HepG2 (cell line): ENCODE results near the gene NIN. TPM values are rescaled to one million over a fixed set of nuclear protein-coding genes. Genes with fewer than 3 reads are reported as not detected.

Experiments
- ATAC-seq: fragments of 200-7000 bp; cut with Tn5 transposase; 3 replicates; pipeline ENCODE4 v1.9.1; 2020; ENCODE audit warnings: mild to moderate bottlenecking, moderate library complexity
- BruUV-seq: library from RNA; stranded (reverse); fragments of 400-500 nt; replicated peaks from 2 replicates; lab custom pipeline; 2021; lab: Mats Ljungman, UMichigan
- CTCF ChIA-PET: fragments of 300-600 bp; formaldehyde crosslinking; extraction: SDS; loops from one replicate; lab custom pipeline; 2021; ENCODE audit warnings: low total read pairs, inconsistent platforms, low intra/inter-chr PET ratio; lab: Yijun Ruan, JAX
- POLR2A ChIA-PET: fragments of 350-600 bp; sonication (Branson Sonifier 250); formaldehyde crosslinking; loops from one replicate; lab custom pipeline; 2020; ENCODE audit warnings: antibody characterized with exemption, inconsistent platforms; lab: Yijun Ruan, JAX
- DNase-seq: peaks from one replicate; pipeline ENCODE4 v3.0.0-alpha.2; 2015; ENCODE audit warnings: low spot score
- FAIRE-seq: peaks from 3 replicates; lab custom pipeline; 2011; peaks lifted over from hg19 to GRCh38; lab: Jason Lieb, UNC
- H2AFZ ChIP-seq: one replicate; pipeline ENCODE4 v1.6.1; 2011; ENCODE audit warnings: low read length, inconsistent platforms
- H3K27ac ChIP-seq: fragments of 300-600 bp; 3 replicates; pipeline ENCODE4 v1.8.0; 2011; ENCODE audit warnings: mixed run types, mild to moderate bottlenecking, mixed read lengths, low read length, inconsistent platforms; ENCODE audit not compliant: insufficient read depth; ENCODE audit errors: extremely low read length
- H3K27me3 ChIP-seq, 2 experiments: fragments of 200-600 bp in 1 of 2; 2 replicates in 1 of 2; 3 replicates in 1 of 2; pipeline versions ENCODE4 v1.6.0 to v1.8.0; 2011; ENCODE audit warnings: low read length in 2 of 2, mild to moderate bottlenecking in 2 of 2, moderate library complexity in 2 of 2, inconsistent platforms in 1 of 2; ENCODE audit not compliant: insufficient read depth in 2 of 2, control insufficient read depth in 1 of 2
- H3K36me3 ChIP-seq, 2 experiments: fragments of 200-600 bp in 1 of 2; replicated peaks in 1 of 2; 2 replicates in 1 of 2; 3 replicates in 1 of 2; pipeline versions ENCODE4 v1.5.1 to v1.8.0; 2011; ENCODE audit warnings: low read length in 2 of 2, inconsistent platforms in 1 of 2; ENCODE audit not compliant: insufficient read depth in 2 of 2, control insufficient read depth in 1 of 2
- H3K4me1 ChIP-seq: 2 replicates; pipeline ENCODE4 v1.5.1; 2012; ENCODE audit warnings: low read length, inconsistent platforms; ENCODE audit not compliant: insufficient read depth
- H3K4me2 ChIP-seq: 2 replicates; pipeline ENCODE4 v1.6.0; 2011; ENCODE audit warnings: low read depth, low read length, inconsistent platforms
- H3K4me3 ChIP-seq, 3 experiments: fragments of 200-600 bp in 1 of 3; sonication (generic), shearing (Covaris generic) in 1 of 3; replicated peaks in 1 of 3; 2 replicates each; pipeline ENCODE4 v1.5.1; 2011 to 2016; ENCODE audit warnings: low read length in 3 of 3, inconsistent platforms in 2 of 3, low read depth in 2 of 3, mild to moderate bottlenecking in 2 of 3, control low read depth in 1 of 3, mixed read lengths in 1 of 3; ENCODE audit not compliant: insufficient read depth in 1 of 3
- H3K79me2 ChIP-seq: one replicate; pipeline ENCODE4 v1.6.1; 2011; ENCODE audit warnings: low read length, inconsistent platforms; ENCODE audit not compliant: insufficient read depth
- H3K9ac ChIP-seq: 2 replicates; pipeline ENCODE4 v1.6.0; 2011; ENCODE audit warnings: mild to moderate bottlenecking, low read depth, low read length, inconsistent platforms; ENCODE audit not compliant: insufficient read depth
- H3K9me3 ChIP-seq: 2 replicates; pipeline ENCODE4 v1.5.1; 2012; ENCODE audit warnings: mild to moderate bottlenecking, low read length
- H4K20me1 ChIP-seq: 2 replicates; pipeline ENCODE4 v1.6.0; 2011; ENCODE audit warnings: inconsistent platforms, mild to moderate bottlenecking, low read length, moderate library complexity; ENCODE audit not compliant: insufficient read depth
- CREBL2 ChIP-seq: sonication (generic); formaldehyde crosslinking; IDR thresholded peaks from 2 replicates; pipeline ENCODE4 v1.8.1; 2023; ENCODE audit warnings: missing genetic modification reagents, mild to moderate bottlenecking, borderline replicate concordance
- GATAD2A ChIP-seq: IDR thresholded peaks from 2 replicates; pipeline ENCODE4 v1.6.1; 2016
- LCORL ChIP-seq, 2 experiments: fragments of 450-650 bp in 1 of 2; sonication (generic) in 1 of 2; formaldehyde crosslinking in 1 of 2; IDR thresholded peaks; 2 replicates each; pipeline versions ENCODE4 v1.5.0 to v1.6.1; 2017 to 2020; ENCODE audit warnings: antibody characterized with exemption in 1 of 2, missing genetic modification reagents in 1 of 2
- MTA1 ChIP-seq: sonication (generic); formaldehyde crosslinking; IDR thresholded peaks from 2 replicates; pipeline ENCODE4 v1.4.0; 2020; ENCODE audit warnings: missing genetic modification reagents, mild to moderate bottlenecking, borderline replicate concordance
- MYPOP ChIP-seq: sonication (generic); formaldehyde crosslinking; IDR thresholded peaks from 2 replicates; pipeline ENCODE4 v1.8.1; 2023; ENCODE audit warnings: mild to moderate bottlenecking, moderate library complexity, missing genetic modification reagents
- NCOR1 ChIP-seq: fragments of 200-600 bp; sonication (generic); IDR thresholded peaks from 2 replicates; pipeline ENCODE4 v1.7.0; 2017; ENCODE audit warnings: antibody characterized with exemption, low read length, borderline replicate concordance
- ZBTB2 ChIP-seq: sonication (generic); formaldehyde crosslinking; IDR thresholded peaks from 2 replicates; pipeline ENCODE4 v1.8.0; 2022; ENCODE audit warnings: low read depth, missing genetic modification reagents
- ZFP90 ChIP-seq: sonication (generic); formaldehyde crosslinking; IDR thresholded peaks from 2 replicates; pipeline ENCODE4 v1.8.0; 2022; ENCODE audit warnings: missing genetic modification reagents, mild to moderate bottlenecking, inconsistent platforms, borderline replicate concordance
- ZMYM2 ChIP-seq: sonication (generic); formaldehyde crosslinking; IDR thresholded peaks from 2 replicates; pipeline ENCODE4 v1.8.0; 2022; ENCODE audit warnings: mild to moderate bottlenecking, missing genetic modification reagents
- ZNF496 ChIP-seq: sonication (generic); formaldehyde crosslinking; IDR thresholded peaks from 2 replicates; pipeline ENCODE4 v1.8.1; 2023; ENCODE audit warnings: mild to moderate bottlenecking, moderate library complexity, missing genetic modification reagents; ENCODE audit not compliant: insufficient replicate concordance
- ZNF513 ChIP-seq: sonication (generic); formaldehyde crosslinking; conservative IDR thresholded peaks from 2 replicates; pipeline ENCODE4 v1.5.0; 2020; ENCODE audit warnings: missing genetic modification reagents
- WGBS: methylation state at CpG from one replicate; pipeline ENCODE4 v1.1.6; 2017; ENCODE audit warnings: low lambda C conversion rate; 5-methylcytosine and 5-hydroxymethylcytosine counted together
- in situ Hi-C: cut with HindIII; loops from 2 replicates; pipeline ENCODE4 v1.10.0; 2017; ENCODE audit warnings: low pct_unique_long_range_greater_than_20kb; ENCODE audit not compliant: extremely low pct_ligation_motif_present
- intact Hi-C: fragments of 100-400 bp; cut with micrococcal nuclease; formaldehyde crosslinking; loops from one replicate; pipeline ENCODE4 v1.10.0; 2022; ENCODE audit not compliant: unreplicated experiment
- polyA plus RNA-seq, 8 experiments: library from polyadenylated mRNA; depleted of rRNA in 3 of 8; stranded (reverse) in 7 of 8; unstranded in 1 of 8; fragments of >200 nt; fragmentation: Illumina TruSeq in 4 of 8; extraction: Trizol in 4 of 8; gene quantifications; 2 replicates each; pipeline versions ENCODE4 v1.2.1 to v1.2.3, GENCODE V29; 2011 to 2016; ENCODE audit warnings: low read depth in 4 of 8, missing spikeins in 1 of 8, mixed read lengths in 1 of 8; ENCODE audit not compliant: insufficient read depth in 1 of 8
- total RNA-seq, 5 experiments: library from RNA; depleted of rRNA; stranded (reverse); fragments of >200 nt; fragmentation: Illumina TruSeq; extraction: Trizol; gene quantifications; 2 replicates each; pipeline ENCODE4 v1.2.3, GENCODE V29; 2016; ENCODE audit warnings: low read depth in 1 of 5

The NIN gene
- total and polyA plus RNA-seq, 2 of the 13 experiments (the other 11 are each of a cell fraction or from before 2014, with no cell fraction given) = 2.8 to 9.7 TPM

- TF ChIP-seq LCORL (IDR thresholded peaks at IDR 0.05) = no peak
- TF ChIP-seq LCORL (CRISPR knock-in tag; IDR thresholded peaks at IDR 0.05) = no peak
- no peak for TF ChIP-seq ZFP90
- no peak for TF ChIP-seq ZNF496 (CRISPR knock-in tag)
- TF ChIP-seq MTA1 (CRISPR knock-in tag) = no peak
Measured at GRCh38 chr14:50766338-50766886, 64.5 kb downstream of the NIN start (continued).

- H2AFZ ChIP-seq = no peak overlapping the region
- ChIA-PET CTCF (no interaction called here), POLR2A (no interaction called here)
- H3K79me2 ChIP-seq = no peaks in the 10 kb centered on the region
- intact Hi-C loops (no loop called here), in situ Hi-C loops (no loop called here)
- no peaks in the 10 kb centered on the region for H4K20me1 ChIP-seq
- H3K27ac ChIP-seq = no peak overlapping the region
- H3K27me3 ChIP-seq = no peaks in the 10 kb centered on the region; a peak in 1 of 5 replicates
- no peak for ATAC-seq
- H3K4me2 ChIP-seq = no peak overlapping the region
- 94% methylated on average over 12 of the region's 12 CpGs for WGBS
- H3K9me3 ChIP-seq = no peaks in the 10 kb centered on the region
- TF ChIP-seq NCOR1 (no peak), MYPOP (CRISPR knock-in tag) (no peak), GATAD2A (no peak), ZMYM2 (CRISPR knock-in tag) (no peak), ZNF513 (no peak), ZBTB2 (CRISPR knock-in tag) (no peak), CREBL2 (CRISPR knock-in tag) (no peak)
- BruUV-seq = no TSS peak
- FAIRE-seq = no peak
- H3K9ac ChIP-seq = no peak overlapping the region
- no peak overlapping the region for H3K4me3 ChIP-seq
- no peak for DNase-seq
- H3K36me3 ChIP-seq = peaks cover 11 to 27% of the 10 kb centered on the region in 2 experiments; a peak in 4 of 5 replicates
- no peaks in the 10 kb centered on the region for H3K4me1 ChIP-seq
Measured at GRCh38 chr14:50763382-50764007, 67.5 kb downstream of the NIN start.
